Measurements from ENCODE around the gene SLC22A2. TPM values are rescaled to one million over a fixed set of nuclear protein-coding genes. Genes with fewer than 3 reads are reported as not detected.

Gene SLC22A2
- total and polyA plus RNA-seq, 2 of the 13 experiments (the other 11 are each of a cell fraction or from before 2014, with no cell fraction given): not detected

GRCh38 chr6:160254467-160255312 lies 3.9 kb downstream of the SLC22A2 start (continued):
- TF ChIP-seq NR2F2 (IDR thresholded peaks at IDR 0.05; ENCODE audit: borderline replicate concordance, low read depth) (0 out of 2 replicates have a peak, but pooled peaks have one; percentile 16), TBX2 (CRISPR knock-in tag; IDR thresholded peaks at IDR 0.05; ENCODE audit: borderline replicate concordance) (peak; percentile 94), MXI1 (IDR thresholded peaks at IDR 0.05; ENCODE audit: borderline replicate concordance, low read depth, low read length) (peak; percentile 34; the same call in 1 of the 3 replicates), RCOR2 (CRISPR knock-in tag; IDR thresholded peaks at IDR 0.05) (no peak), TBP (CRISPR knock-in tag; IDR thresholded peaks at IDR 0.05) (no peak), ZNF619 (CRISPR knock-in tag; IDR thresholded peaks at IDR 0.05) (0 out of 2 replicates have a peak, but pooled peaks have one; percentile 30), IRX3 (CRISPR knock-in tag; IDR thresholded peaks at IDR 0.05; ENCODE audit: borderline replicate concordance, low read depth) (peak; percentile 54; the same call in 1 of the 2 replicates), ZNF441 (CRISPR knock-in tag; IDR thresholded peaks at IDR 0.05; ENCODE audit: borderline replicate concordance) (peak; percentile 95), TEAD3 (CRISPR knock-in tag; optimal IDR thresholded peaks at IDR 0.05; ENCODE audit: borderline replicate concordance) (peak; percentile 74), KDM5B (CRISPR knock-in tag; IDR thresholded peaks at IDR 0.05; ENCODE audit: borderline replicate concordance) (no peak), ZNF670 (CRISPR knock-in tag; IDR thresholded peaks at IDR 0.05; ENCODE audit: borderline replicate concordance) (0 out of 2 replicates have a peak, but pooled peaks have one; percentile 47), ZNF451 (CRISPR knock-in tag; IDR thresholded peaks at IDR 0.05) (no peak), EEA1 (CRISPR knock-in tag; IDR thresholded peaks at IDR 0.05; ENCODE audit: borderline replicate concordance) (no peak), EHMT2 (IDR thresholded peaks at IDR 0.05; ENCODE audit: borderline replicate concordance, low read depth, low read length) (peak; percentile 39; the same call in 1 of the 2 replicates), MAF1 (CRISPR knock-in tag; IDR thresholded peaks at IDR 0.05; ENCODE audit: borderline replicate concordance) (no peak), REPIN1 (CRISPR knock-in tag; IDR thresholded peaks at IDR 0.05; ENCODE audit: borderline replicate concordance, low read depth) (peak; percentile 73; the same call in 1 of the 2 replicates), ZNF143 (CRISPR knock-in tag; IDR thresholded peaks at IDR 0.05) (no peak), SAP130 (CRISPR knock-in tag; IDR thresholded peaks at IDR 0.05; ENCODE audit: low read depth) (peak; percentile 57), KAT8 (CRISPR knock-in tag; IDR thresholded peaks at IDR 0.05) (peak; percentile 52; the same call in 1 of the 2 replicates), ZNF350 (CRISPR knock-in tag; IDR thresholded peaks at IDR 0.05; ENCODE audit: borderline replicate concordance, low read depth) (peak; percentile 76), ELF3 (CRISPR knock-in tag; IDR thresholded peaks at IDR 0.05) (peak; percentile 55; the same call in 1 of the 2 replicates), SMC3 (IDR thresholded peaks at IDR 0.05; ENCODE audit: low read length) (0 out of 2 replicates have a peak, but pooled peaks have one; percentile 17), ZNF768 (CRISPR knock-in tag; IDR thresholded peaks at IDR 0.05) (no peak), PITX1 (CRISPR knock-in tag; IDR thresholded peaks at IDR 0.05) (peak; percentile 76), FOXK1 (CRISPR knock-in tag; IDR thresholded peaks at IDR 0.05; ENCODE audit: borderline replicate concordance, low read depth) (peak; percentile 69; the same call in 1 of the 2 replicates), ZNF232 (CRISPR knock-in tag; IDR thresholded peaks at IDR 0.05; ENCODE audit: borderline replicate concordance) (no peak), ZSCAN20 (CRISPR knock-in tag; IDR thresholded peaks at IDR 0.05; ENCODE audit: borderline replicate concordance) (no peak), ZNF430 (CRISPR knock-in tag; IDR thresholded peaks at IDR 0.05) (peak; percentile 40; the same call in 1 of the 2 replicates)
- TF ChIP-seq, protein P1, sequence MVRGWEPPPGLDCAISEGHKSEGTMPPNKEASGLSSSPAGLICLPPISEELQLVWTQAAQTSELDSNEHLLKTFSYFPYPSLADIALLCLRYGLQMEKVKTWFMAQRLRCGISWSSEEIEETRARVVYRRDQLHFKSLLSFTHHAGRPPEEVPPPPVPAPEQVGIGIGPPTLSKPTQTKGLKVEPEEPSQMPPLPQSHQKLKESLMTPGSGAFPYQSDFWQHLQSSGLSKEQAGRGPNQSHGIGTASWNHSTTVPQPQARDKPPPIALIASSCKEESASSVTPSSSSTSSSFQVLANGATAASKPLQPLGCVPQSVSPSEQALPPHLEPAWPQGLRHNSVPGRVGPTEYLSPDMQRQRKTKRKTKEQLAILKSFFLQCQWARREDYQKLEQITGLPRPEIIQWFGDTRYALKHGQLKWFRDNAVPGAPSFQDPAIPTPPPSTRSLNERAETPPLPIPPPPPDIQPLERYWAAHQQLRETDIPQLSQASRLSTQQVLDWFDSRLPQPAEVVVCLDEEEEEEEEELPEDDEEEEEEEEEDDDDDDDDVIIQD (CRISPR knock-in tag; IDR thresholded peaks at IDR 0.05; ENCODE audit: low read depth): peak; percentile 66; the same call in 1 of the 2 replicates
- TF ChIP-seq, protein P2, sequence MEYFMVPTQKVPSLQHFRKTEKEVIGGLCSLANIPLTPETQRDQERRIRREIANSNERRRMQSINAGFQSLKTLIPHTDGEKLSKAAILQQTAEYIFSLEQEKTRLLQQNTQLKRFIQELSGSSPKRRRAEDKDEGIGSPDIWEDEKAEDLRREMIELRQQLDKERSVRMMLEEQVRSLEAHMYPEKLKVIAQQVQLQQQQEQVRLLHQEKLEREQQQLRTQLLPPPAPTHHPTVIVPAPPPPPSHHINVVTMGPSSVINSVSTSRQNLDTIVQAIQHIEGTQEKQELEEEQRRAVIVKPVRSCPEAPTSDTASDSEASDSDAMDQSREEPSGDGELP (IDR thresholded peaks at IDR 0.05; ENCODE audit: borderline replicate concordance, low read depth): peak; percentile 73; the same call in 1 of the 2 replicates

Measured in HepG2 (cell line).